Measurements from ENCODE around the gene C1RL. TPM values are rescaled to one million over a fixed set of nuclear protein-coding genes. Genes with fewer than 3 reads are reported as not detected.

C1RL gene
- total RNA-seq, 1 donor from 2014 or later: 19.2 TPM

GRCh38 chr12:7116916-7117315 is 7.9 kb upstream of the C1RL start:
- ChIA-PET CTCF (interaction anchor here (0.9 kb wide), 1 partner anchor 247 kb away, joined by 3 read pairs; no protein-coding TSS in a partner anchor), POLR2A (no interaction called here)
- H3K27me3 Mint-ChIP-seq: no peaks in the 10 kb centered on the region
- ATAC-seq (ENCODE audit: low read depth): no peak
- peaks cover 19% of the 10 kb centered on the region for H3K36me3 Mint-ChIP-seq (ENCODE audit: low read depth)
- no peak for DNase-seq
- H3K4me1 Mint-ChIP-seq: peaks cover 5% of the 10 kb centered on the region
- TF ChIP-seq, protein P1, sequence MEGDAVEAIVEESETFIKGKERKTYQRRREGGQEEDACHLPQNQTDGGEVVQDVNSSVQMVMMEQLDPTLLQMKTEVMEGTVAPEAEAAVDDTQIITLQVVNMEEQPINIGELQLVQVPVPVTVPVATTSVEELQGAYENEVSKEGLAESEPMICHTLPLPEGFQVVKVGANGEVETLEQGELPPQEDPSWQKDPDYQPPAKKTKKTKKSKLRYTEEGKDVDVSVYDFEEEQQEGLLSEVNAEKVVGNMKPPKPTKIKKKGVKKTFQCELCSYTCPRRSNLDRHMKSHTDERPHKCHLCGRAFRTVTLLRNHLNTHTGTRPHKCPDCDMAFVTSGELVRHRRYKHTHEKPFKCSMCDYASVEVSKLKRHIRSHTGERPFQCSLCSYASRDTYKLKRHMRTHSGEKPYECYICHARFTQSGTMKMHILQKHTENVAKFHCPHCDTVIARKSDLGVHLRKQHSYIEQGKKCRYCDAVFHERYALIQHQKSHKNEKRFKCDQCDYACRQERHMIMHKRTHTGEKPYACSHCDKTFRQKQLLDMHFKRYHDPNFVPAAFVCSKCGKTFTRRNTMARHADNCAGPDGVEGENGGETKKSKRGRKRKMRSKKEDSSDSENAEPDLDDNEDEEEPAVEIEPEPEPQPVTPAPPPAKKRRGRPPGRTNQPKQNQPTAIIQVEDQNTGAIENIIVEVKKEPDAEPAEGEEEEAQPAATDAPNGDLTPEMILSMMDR (IDR thresholded peaks at IDR 0.05): no peak
- intact Hi-C loops (cut with micrococcal nuclease): no loop called here
- no peak overlapping the region for H3K4me3 Mint-ChIP-seq
- no peaks in the 10 kb centered on the region for H3K9me3 Mint-ChIP-seq
- no peak overlapping the region for H3K27ac Mint-ChIP-seq

GRCh38 chr12:7116196-7116595 is 7.2 kb upstream of the C1RL start:
- DNase-seq: no peak
- intact Hi-C loops (cut with micrococcal nuclease): no loop called here
- H3K9me3 Mint-ChIP-seq: no peaks in the 10 kb centered on the region
- H3K36me3 Mint-ChIP-seq (ENCODE audit: low read depth): peaks cover 21% of the 10 kb centered on the region
- H3K27me3 Mint-ChIP-seq: no peaks in the 10 kb centered on the region
- TF ChIP-seq, protein P1 (IDR thresholded peaks at IDR 0.05): no peak
- ATAC-seq (ENCODE audit: low read depth): no peak
- H3K27ac Mint-ChIP-seq: no peak overlapping the region
- no peak overlapping the region for H3K4me3 Mint-ChIP-seq
- ChIA-PET CTCF (interaction anchor here (0.9 kb wide), 1 partner anchor 247 kb away, joined by 3 read pairs; no protein-coding TSS in a partner anchor), POLR2A (interaction anchor here (0.6 kb wide), 1 partner anchor 690 kb away, joined by 3 read pairs; no protein-coding TSS in a partner anchor)
- peaks cover 5% of the 10 kb centered on the region for H3K4me1 Mint-ChIP-seq

GRCh38 chr12:7114851-7115250 is 5.8 kb upstream of the C1RL start:
- ATAC-seq (ENCODE audit: low read depth) (no peak), DNase-seq (no peak)
- Mint-ChIP-seq H3K4me3 (no peak overlapping the region), H3K27ac (no peak overlapping the region), H3K9me3 (no peaks in the 10 kb centered on the region), H3K27me3 (no peaks in the 10 kb centered on the region), H3K4me1 (peaks cover 5% of the 10 kb centered on the region), H3K36me3 (ENCODE audit: low read depth) (peaks cover 21% of the 10 kb centered on the region)
- intact Hi-C loops (cut with micrococcal nuclease): no loop called here
- ChIA-PET POLR2A (no interaction called here), CTCF (interaction anchor here (1.0 to 3.4 kb wide), 2 partner anchors 190 to 245 kb away, joined by 3 to 12 read pairs; no protein-coding TSS in a partner anchor)
- TF ChIP-seq, protein P1 (IDR thresholded peaks at IDR 0.05): no peak

GRCh38 chr12:7114008-7114407 is 5.0 kb upstream of the C1RL start:
- DNase-seq: no peak
- no peaks in the 10 kb centered on the region for H3K9me3 Mint-ChIP-seq
- no peak overlapping the region for H3K4me3 Mint-ChIP-seq
- peaks cover 13% of the 10 kb centered on the region for H3K4me1 Mint-ChIP-seq
- peaks cover 22% of the 10 kb centered on the region for H3K36me3 Mint-ChIP-seq (ENCODE audit: low read depth)
- no peak for ATAC-seq (ENCODE audit: low read depth)
- POLR2A ChIA-PET: no interaction called here
- CTCF ChIA-PET: interaction anchor here (0.8 to 3.6 kb wide), 7 partner anchors 8 to 245 kb away, joined by 3 to 16 read pairs (median 4); partner anchors contain the start of genes C12orf57 and RNU7-1
- intact Hi-C loops (cut with micrococcal nuclease): no loop called here
- TF ChIP-seq, protein P1 (IDR thresholded peaks at IDR 0.05): no peak
- no peaks in the 10 kb centered on the region for H3K27me3 Mint-ChIP-seq
- H3K27ac Mint-ChIP-seq: no peak overlapping the region

- ATAC-seq (ENCODE audit: low read depth): peak; percentile 38
- Mint-ChIP-seq H3K9me3 (no peaks in the 10 kb centered on the region), H3K27me3 (no peaks in the 10 kb centered on the region), H3K4me1 (peaks cover 16% of the 10 kb centered on the region), H3K27ac (no peak overlapping the region), H3K36me3 (ENCODE audit: low read depth) (peaks cover 26% of the 10 kb centered on the region), H3K4me3 (no peak overlapping the region)
- TF ChIP-seq, protein P1 (IDR thresholded peaks at IDR 0.05): peak; percentile 93
- intact Hi-C loops (cut with micrococcal nuclease): loop anchor here (1.0 kb wide), 5 partner anchors 17 to 244 kb away; partner anchors contain the start of genes C12orf57, CLSTN3 and LPCAT3
- no peak for DNase-seq
- POLR2A ChIA-PET: interaction anchor here (1.0 to 1.7 kb wide), 2 partner anchors 169 to 424 kb away, joined by 11 read pairs; partner anchors contain the start of genes C12orf57, RNU7-1 and ZNF384
- CTCF ChIA-PET: interaction anchor here (0.8 to 3.6 kb wide), 12 partner anchors 9 to 244 kb away, joined by 3 to 16 read pairs (median 4); partner anchors contain the start of genes C12orf57, RNU7-1 and SPSB2
Observed at GRCh38 chr12:7113389-7113871, 4.4 kb upstream of the C1RL start.

Data from activated B cell treated with CpG ODN at 0.5 μM for 24 hours (primary cell).